Heart left ventricle (tissue), 13 donors: ENCODE results near the gene MRTFA.

Experiments used
- CTCF ChIP-seq, 12 donors: fragments of 200-600 bp; sonication (generic) in 4 of 12; IDR thresholded peaks; one replicate each; pipeline versions ENCODE4 v1.5.0 to v1.8.0; 2018 to 2022; ENCODE audit warnings: antibody characterized with exemption in 12 of 12, mild to moderate bottlenecking in 5 of 12
- POLR2A ChIP-seq, 2 donors: fragments of 450-650 bp; IDR thresholded peaks; one replicate each; pipeline ENCODE4 v1.6.1; 2017; ENCODE audit warnings: antibody characterized with exemption in 2 of 2, mild to moderate bottlenecking in 2 of 2, moderate library complexity in 2 of 2
- donor health status: ischemic (EF 13 %, LVEDD 7.1; RV severe dilation, severe dysfunction).
- donor health status: DM: no; HTN: yes; CAD: no.
- donor health status: DM: no; HTN: no; CAD: no.
- donor health status: ischemic (EF 25% LVEDD 6.9; RV normal size, moderate dysfunction).
- donor health status: ischemic (EF 25% LVEDD 5.7; RV mildly dilated, moderate dysfunction).
- donor health status: ischemic (EF 35%, LVEDD 5.7; RV mildly dilated, moderate dysfunction).
- donor health status: nonischemic (EF 11% LVEDD 7.7; RV severe dilation, severe dysfunction).
- donor health status: DM: yes; HTN: yes; CAD: no.
- donor health status: PGD.
- donor health status: ischemic (EF 29% LVEDD 5.4; RV normal size, mild dysfunction).
- donor health status: nonischemic (EF 23%, LVEDD 6.1; RV moderate dilation, normal function).

GRCh38 chr22:40621309-40622151 lies 15.0 kb downstream of the MRTFA start:
- TF ChIP-seq CTCF (IDR thresholded peaks at IDR 0.05), result no peak
- TF ChIP-seq POLR2A (IDR thresholded peaks at IDR 0.05), result no peak
